GM12801 (cell line): ENCODE results near the gene ATRIP.

Experiments
- TF ChIP-seq, protein P1 (sequence below): IDR thresholded peaks from one replicate; pipeline ENCODE4 v1.5.1; 2011; ENCODE audit warnings: control low read depth; ENCODE audit not compliant: insufficient read length; ENCODE audit errors: extremely low read depth

The ATRIP gene

DNA sequence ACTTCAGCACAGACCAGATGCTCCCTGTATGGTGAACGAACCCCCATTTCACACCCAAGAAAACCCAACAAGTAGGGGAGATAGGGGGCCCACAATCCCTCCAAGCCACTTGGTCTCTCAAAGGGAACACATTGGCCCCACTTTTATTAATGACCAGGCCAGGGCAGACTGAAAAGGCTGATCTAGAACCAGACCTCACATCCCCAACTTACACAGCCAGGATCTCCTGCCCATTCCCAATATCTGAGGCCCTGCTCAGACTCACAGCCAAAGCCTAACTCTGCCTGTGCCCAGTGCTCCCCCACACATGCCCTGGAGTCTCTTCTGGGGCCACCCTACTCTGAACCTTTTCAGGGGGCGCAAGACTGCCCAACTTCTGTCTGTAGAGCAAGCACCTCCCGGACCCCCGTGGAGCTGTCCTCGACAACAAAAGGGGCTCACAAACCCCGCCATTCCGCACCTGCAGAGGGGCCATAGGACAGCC lies 18.4 kb upstream of the ATRIP start:
- TF ChIP-seq, protein P1, sequence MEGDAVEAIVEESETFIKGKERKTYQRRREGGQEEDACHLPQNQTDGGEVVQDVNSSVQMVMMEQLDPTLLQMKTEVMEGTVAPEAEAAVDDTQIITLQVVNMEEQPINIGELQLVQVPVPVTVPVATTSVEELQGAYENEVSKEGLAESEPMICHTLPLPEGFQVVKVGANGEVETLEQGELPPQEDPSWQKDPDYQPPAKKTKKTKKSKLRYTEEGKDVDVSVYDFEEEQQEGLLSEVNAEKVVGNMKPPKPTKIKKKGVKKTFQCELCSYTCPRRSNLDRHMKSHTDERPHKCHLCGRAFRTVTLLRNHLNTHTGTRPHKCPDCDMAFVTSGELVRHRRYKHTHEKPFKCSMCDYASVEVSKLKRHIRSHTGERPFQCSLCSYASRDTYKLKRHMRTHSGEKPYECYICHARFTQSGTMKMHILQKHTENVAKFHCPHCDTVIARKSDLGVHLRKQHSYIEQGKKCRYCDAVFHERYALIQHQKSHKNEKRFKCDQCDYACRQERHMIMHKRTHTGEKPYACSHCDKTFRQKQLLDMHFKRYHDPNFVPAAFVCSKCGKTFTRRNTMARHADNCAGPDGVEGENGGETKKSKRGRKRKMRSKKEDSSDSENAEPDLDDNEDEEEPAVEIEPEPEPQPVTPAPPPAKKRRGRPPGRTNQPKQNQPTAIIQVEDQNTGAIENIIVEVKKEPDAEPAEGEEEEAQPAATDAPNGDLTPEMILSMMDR: no peak

DNA sequence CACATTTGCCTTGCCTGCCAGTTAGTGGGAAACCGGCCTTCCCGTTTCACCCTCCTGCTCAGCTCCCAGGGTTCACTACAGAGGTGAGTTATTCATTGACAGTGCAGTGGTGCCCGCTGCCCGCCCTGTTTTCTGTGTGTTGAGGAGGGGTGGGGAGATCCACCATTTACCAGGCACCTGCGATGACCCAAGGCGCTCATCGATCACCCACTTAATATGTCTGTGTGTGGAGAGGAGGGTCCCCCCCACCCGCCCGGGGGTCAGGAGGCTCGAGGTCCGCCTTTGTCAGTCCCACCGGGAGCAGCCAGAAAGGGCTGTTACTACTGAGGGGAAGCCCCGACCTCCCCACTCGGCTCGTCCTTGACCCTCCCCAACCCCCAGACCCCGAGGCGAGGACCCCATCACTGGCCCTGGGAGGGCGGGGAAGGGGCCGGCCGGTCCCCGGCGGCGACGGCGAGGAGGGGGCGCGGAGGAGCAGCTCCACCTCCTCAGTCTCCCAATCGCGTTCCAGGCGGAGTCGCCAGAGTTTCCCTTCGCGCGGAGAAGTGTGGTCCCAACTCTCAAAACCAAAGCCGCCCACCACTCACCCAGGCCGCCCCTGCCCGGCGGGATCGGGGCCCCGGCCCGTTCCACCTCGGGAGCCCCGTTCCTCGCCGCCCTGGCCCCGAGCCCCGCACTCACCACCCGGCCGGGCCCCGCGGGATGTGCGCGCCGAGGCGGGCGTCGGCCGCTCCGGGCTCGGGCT lies 17.8 kb upstream of the ATRIP start:
- TF ChIP-seq, protein P1: no peak

DNA sequence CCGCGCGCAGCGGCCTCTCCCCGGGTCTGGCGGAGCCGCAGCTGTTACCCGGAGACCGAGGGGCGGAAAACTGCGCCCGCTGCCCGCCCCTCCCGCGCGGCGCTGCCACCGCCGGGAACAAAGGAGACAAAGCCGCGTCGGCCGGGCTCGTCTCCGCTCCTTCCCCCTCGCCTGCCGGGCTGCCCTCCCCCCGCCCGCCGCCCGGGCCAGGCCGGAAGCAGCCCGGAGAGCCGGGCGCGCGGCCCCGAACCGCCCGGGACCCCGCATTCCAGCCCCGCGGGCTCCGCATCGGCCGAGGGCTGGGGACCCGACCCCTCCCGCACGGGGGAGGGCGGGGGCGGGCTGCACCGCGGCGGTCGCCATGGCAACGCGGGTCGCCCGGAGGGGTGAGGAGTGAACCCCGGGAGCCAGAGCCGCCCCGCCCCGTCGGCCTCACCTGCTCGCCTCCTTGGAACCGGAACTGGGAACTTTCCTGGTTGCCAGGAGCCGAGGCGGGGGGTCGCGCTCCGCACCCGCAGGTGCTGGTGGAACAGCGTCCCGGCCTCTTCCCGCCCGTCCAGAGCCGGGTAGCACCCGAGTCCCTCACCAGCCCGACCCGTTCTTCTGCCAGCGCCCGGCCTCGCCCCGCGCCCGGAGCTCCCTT lies 17.1 kb upstream of the ATRIP start:
- TF ChIP-seq, protein P1: no peak

DNA sequence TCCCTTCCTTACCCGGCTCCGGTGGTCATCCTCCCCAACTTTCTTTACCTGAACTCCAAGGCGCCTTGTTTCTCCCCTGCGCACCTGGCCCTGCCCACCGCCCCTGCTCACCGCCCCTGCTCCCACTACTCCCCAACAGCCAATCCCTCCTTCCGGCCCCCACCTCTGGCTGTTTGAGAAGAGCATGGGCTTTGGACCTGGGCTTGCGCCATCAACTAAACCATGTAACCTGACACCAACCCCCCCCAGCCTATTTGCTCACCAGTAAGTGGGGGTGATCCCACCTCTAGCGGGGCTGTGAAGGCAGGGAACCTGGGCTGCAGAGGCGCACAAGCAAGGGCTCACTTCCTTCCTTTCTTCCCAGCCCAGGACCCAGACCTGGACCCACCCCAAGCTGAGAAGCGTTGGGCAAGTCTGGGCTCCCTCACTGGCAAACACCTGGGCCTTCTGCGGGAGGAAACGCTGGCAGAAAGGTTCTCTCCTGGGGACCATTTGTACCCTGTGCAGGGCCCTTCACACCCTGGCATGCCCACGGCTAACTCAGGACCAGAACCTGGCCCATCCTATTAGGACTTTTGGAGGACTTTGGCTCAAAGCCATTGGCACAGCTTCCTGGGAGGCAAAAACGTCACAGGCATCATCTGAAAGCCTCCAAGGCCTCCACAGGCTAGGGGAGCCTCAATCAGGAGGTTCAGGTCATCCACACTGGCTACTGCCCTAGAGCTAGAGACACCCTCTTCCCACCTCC lies 16.4 kb upstream of the ATRIP start, which contains the start of gene PLXNB1:
Gene PLXNB1, minus strand, starts transcription at position 127 of the 748 bp plus-strand sequence. CDS start 5,475 bp downstream, outside the sequence.
- TF ChIP-seq, protein P1: no peak

DNA sequence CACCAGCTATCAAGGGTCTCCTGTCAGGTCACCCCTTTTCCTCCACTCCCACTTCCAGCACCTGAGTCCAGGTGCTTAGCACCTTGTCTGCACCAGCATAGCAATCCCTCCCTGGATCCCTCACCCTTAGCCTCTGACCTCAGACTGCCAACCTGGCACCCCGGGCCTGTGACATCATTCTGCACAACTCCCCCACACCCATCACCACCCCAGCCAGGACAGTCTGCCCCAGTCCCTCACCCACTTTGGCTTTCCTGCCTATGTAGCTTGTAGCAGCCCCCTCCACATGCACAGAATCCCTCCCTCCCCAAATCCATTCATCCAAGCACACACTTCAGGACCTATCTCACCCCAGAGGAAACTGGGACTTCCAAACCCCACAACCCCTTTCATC lies 15.8 kb upstream of the ATRIP start:
- TF ChIP-seq, protein P1: no peak

DNA sequence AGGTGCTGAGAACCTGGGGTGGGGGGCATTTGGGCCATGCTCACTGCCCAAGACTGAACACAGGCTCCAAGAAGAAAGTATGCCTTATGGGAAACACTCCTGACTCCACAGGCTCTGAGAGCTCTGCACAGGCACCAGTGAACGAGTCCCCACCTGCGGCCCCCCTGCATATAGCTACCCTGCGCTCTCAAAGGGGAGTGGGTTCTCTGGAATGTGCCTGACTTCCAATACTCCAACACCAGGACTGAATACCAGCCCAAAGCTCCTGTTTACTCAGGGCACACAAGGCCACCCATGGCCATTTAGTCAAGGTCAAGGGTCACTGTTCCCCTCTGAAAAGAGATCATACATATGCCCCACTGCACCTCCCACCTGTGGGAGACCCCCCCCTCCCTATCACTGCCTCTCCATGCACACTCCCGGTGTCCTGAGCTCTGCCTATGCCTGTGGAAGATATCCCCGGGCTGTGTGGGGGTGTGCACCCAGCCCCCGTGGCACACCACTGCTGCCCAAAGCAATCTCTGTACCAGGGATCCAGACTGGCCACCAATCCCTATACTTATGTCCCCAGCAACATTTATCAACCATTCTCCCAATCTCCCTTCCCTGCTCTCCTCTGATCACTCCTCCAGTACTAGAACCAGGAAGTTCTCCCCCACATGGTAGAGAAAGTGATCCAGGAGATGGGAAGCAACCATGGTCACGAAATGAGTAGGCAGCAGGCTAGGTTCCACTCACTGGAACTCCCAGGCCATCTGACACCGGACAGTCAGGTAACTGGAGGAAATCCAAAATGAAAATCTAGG lies 15.1 kb upstream of the ATRIP start:
- TF ChIP-seq, protein P1: no peak
